IMR-90 (cell line): ENCODE measurements around the gene VSTM5. TPM values are rescaled to one million over a fixed set of nuclear protein-coding genes. Genes with fewer than 3 reads are reported as not detected.

ENCODE experiments used
- ATAC-seq: fragments of 200-7000 bp; cut with Tn5 transposase; 2 replicates; pipeline ENCODE4 v1.9.1; 2020; ENCODE audit warnings: low read depth, mild to moderate bottlenecking, moderate library complexity
- BruUV-seq: library from RNA; stranded (reverse); fragments of 400-500 nt; replicated peaks from 2 replicates; lab custom pipeline; 2021; lab: Mats Ljungman, UMichigan
- CTCF ChIA-PET: fragments of 300-600 bp; formaldehyde crosslinking; extraction: SDS; loops from one replicate; lab custom pipeline; 2021; ENCODE audit warnings: antibody characterized with exemption; lab: Yijun Ruan, JAX
- POLR2A ChIA-PET: fragments of 300-600 bp; sonication (Branson Sonifier 250); formaldehyde crosslinking; loops from one replicate; lab custom pipeline; 2022; ENCODE audit warnings: antibody characterized with exemption; ENCODE audit not compliant: unreplicated experiment; lab: Charles Lee
- DNase-seq: peaks from one replicate; pipeline ENCODE4 v3.0.0; 2013
- H2AFZ ChIP-seq: replicated peaks from 2 replicates; pipeline ENCODE3; 2013; ENCODE audit warnings: low read length, mild to moderate bottlenecking; ENCODE audit not compliant: poor library complexity
- H2AK5ac ChIP-seq: 2 replicates; pipeline ENCODE4 v1.6.1; 2013; ENCODE audit warnings: low read depth, low read length, inconsistent platforms
- H2AK9ac ChIP-seq: replicated peaks from 2 replicates; pipeline ENCODE3; 2013; ENCODE audit warnings: mild to moderate bottlenecking, low read depth, low read length, moderate library complexity; ENCODE audit not compliant: poor library complexity
- H2BK120ac ChIP-seq: 2 replicates; pipeline ENCODE4 v1.6.1; 2013; ENCODE audit warnings: low read depth, low read length, inconsistent platforms
- H2BK15ac ChIP-seq: 3 replicates; pipeline ENCODE4 v1.6.1; 2013; ENCODE audit warnings: low read depth, low read length, inconsistent platforms
- H2BK20ac ChIP-seq: 2 replicates; pipeline ENCODE4 v1.6.1; 2013; ENCODE audit warnings: low read depth, mild to moderate bottlenecking, inconsistent platforms, low read length, moderate library complexity
- H2BK5ac ChIP-seq: 2 replicates; pipeline ENCODE4 v1.6.1; 2013; ENCODE audit warnings: mild to moderate bottlenecking, low read depth, low read length, inconsistent platforms; ENCODE audit not compliant: poor library complexity, severe bottlenecking
- H3K14ac ChIP-seq: replicated peaks from 2 replicates; pipeline ENCODE4 v1.6.1; 2013; ENCODE audit warnings: low read depth, low read length, inconsistent platforms
- H3K18ac ChIP-seq: 2 replicates; pipeline ENCODE4 v1.6.1; 2013; ENCODE audit warnings: low read depth, low read length, control low read depth
- H3K23ac ChIP-seq: 2 replicates; pipeline ENCODE4 v1.6.1; 2013; ENCODE audit warnings: low read depth, low read length, inconsistent platforms
- H3K27ac ChIP-seq: 2 replicates; pipeline ENCODE4 v1.5.1; 2013; ENCODE audit warnings: mild to moderate bottlenecking, control low read depth, low read length; ENCODE audit not compliant: insufficient read depth
- H3K27me3 ChIP-seq: 2 replicates; pipeline ENCODE4 v1.6.1; 2013; ENCODE audit warnings: low read length; ENCODE audit not compliant: control insufficient read depth, insufficient read depth
- H3K36me3 ChIP-seq: 2 replicates; pipeline ENCODE4 v1.6.1; 2013; ENCODE audit warnings: low read length, mixed read lengths; ENCODE audit not compliant: control insufficient read depth, insufficient read depth
- H3K4ac ChIP-seq: 2 replicates; pipeline ENCODE4 v1.6.1; 2013; ENCODE audit warnings: low read depth, low read length, inconsistent platforms
- H3K4me1 ChIP-seq: 2 replicates; pipeline ENCODE4 v1.6.1; 2013; ENCODE audit warnings: low read length, mixed read lengths; ENCODE audit not compliant: control insufficient read depth, insufficient read depth
- H3K4me2 ChIP-seq: 2 replicates; pipeline ENCODE4 v1.6.1; 2013; ENCODE audit warnings: low read depth, mild to moderate bottlenecking, control low read depth, low read length, moderate library complexity
- H3K4me3 ChIP-seq: 2 replicates; pipeline ENCODE4 v1.5.1; 2013; ENCODE audit warnings: low read depth, mild to moderate bottlenecking, control low read depth, low read length, moderate library complexity; ENCODE audit not compliant: insufficient read depth
- H3K56ac ChIP-seq: 2 replicates; pipeline ENCODE4 v1.6.1; 2013; ENCODE audit warnings: low read length, inconsistent platforms; ENCODE audit not compliant: insufficient read depth; ENCODE audit errors: extremely low read depth
- H3K79me1 ChIP-seq, 2 experiments: 2 replicates each; pipeline ENCODE4 v1.6.1; 2013; ENCODE audit warnings: low read length in 2 of 2, inconsistent platforms in 1 of 2, low read depth in 1 of 2
- H3K9ac ChIP-seq: 2 replicates; pipeline ENCODE4 v1.6.1; 2013; ENCODE audit warnings: low read depth, low read length, control low read depth
- H3K9me1 ChIP-seq: 2 replicates; pipeline ENCODE4 v1.6.1; 2013; ENCODE audit warnings: low read length, inconsistent platforms; ENCODE audit not compliant: insufficient read depth
- H3K9me3 ChIP-seq: 2 replicates; pipeline ENCODE4 v1.6.1; 2013; ENCODE audit warnings: low read length; ENCODE audit not compliant: control insufficient read depth, insufficient read depth
- H4K20me1 ChIP-seq: 2 replicates; pipeline ENCODE4 v1.6.1; 2013; ENCODE audit warnings: low read length, inconsistent platforms; ENCODE audit not compliant: insufficient read depth
- H4K5ac ChIP-seq: 2 replicates; pipeline ENCODE4 v1.6.1; 2013; ENCODE audit warnings: mild to moderate bottlenecking, low read depth, low read length, control low read depth
- H4K8ac ChIP-seq, 2 experiments: 2 replicates each; pipeline ENCODE4 v1.6.1; 2013; ENCODE audit warnings: low read depth in 2 of 2, low read length in 2 of 2, control low read depth in 1 of 2, inconsistent platforms in 1 of 2
- H4K91ac ChIP-seq: 2 replicates; pipeline ENCODE4 v1.6.1; 2013; ENCODE audit warnings: low read depth, low read length, inconsistent platforms; ENCODE audit not compliant: insufficient read depth
- MAFK ChIP-seq: IDR thresholded peaks from 2 replicates; pipeline ENCODE4 v1.6.1; 2012; ENCODE audit warnings: low read depth, low read length, improper control_type of control experiment
- whole genome bisulfite sequencing, 2 experiments: methylation state at CpG; one replicate each; pipeline versions ENCODE4 v1.1.5 to v1.1.7; 2013; ENCODE audit warnings: missing lambda C conversion rate in 2 of 2; ENCODE audit not compliant: insufficient read length in 1 of 2; ENCODE audit errors: extremely low coverage in 2 of 2; 5-methylcytosine and 5-hydroxymethylcytosine counted together
- dilution Hi-C: fragments of 300-500 bp; cut with HindIII; formaldehyde crosslinking; loops from one replicate; pipeline ENCODE4 v1.14.3; 2018; ENCODE audit warnings: low sequenced_read_pairs; ENCODE audit not compliant: unreplicated experiment
- in situ Hi-C: fragments of 300-500 bp; cut with MboI; formaldehyde crosslinking; loops from 3 replicates; pipeline ENCODE4 v1.14.3; 2019; ENCODE audit warnings: low sequenced_read_pairs, inconsistent platforms, mixed read lengths
- intact Hi-C: fragments of 100-400 bp; cut with micrococcal nuclease; formaldehyde crosslinking; loops from 2 replicates; pipeline ENCODE4 v1.10.0; 2022
- polyA plus RNA-seq, 3 experiments: library from polyadenylated mRNA; depleted of rRNA; stranded (reverse); fragments of >200 nt; gene quantifications; 2 replicates each; pipeline ENCODE4 v1.2.3, GENCODE V29; 2012; ENCODE audit warnings: low replicate concordance in 1 of 3
- total RNA-seq: library from RNA; depleted of rRNA; stranded (reverse); fragments of >200 nt; gene quantifications from 2 replicates; pipeline ENCODE4 v1.2.3, GENCODE V29; 2012

Gene VSTM5
- total and polyA plus RNA-seq, 2 of the 4 experiments (the other 2 are of a cell fraction) = 0.36 to 0.43 TPM

GRCh38 chr11:93849751-93850593 is 446 bp downstream of the VSTM5 start:
- peak overlapping the region; percentile 55; the same call in 1 of the 2 replicates for H3K4me2 ChIP-seq
- H3K9ac ChIP-seq = peak overlapping the region; percentile 40

More at GRCh38 chr11:93849751-93850593, 446 bp downstream of the VSTM5 start:
- intact Hi-C loops (no loop called here), in situ Hi-C loops (no loop called here), dilution Hi-C loops (no loop called here)
- Histone ChIP-seq H3K56ac (no peak overlapping the region), H4K5ac (peak overlapping the region; percentile 34; the same call in 1 of the 2 replicates), H4K20me1 (no peaks in the 10 kb centered on the region), H3K9me1 (peaks cover 7% of the 10 kb centered on the region; the same call in 1 of the 2 replicates), H2BK20ac (no peak overlapping the region), H4K91ac (peak overlapping the region; percentile 32; the same call in 1 of the 2 replicates), H3K9me3 (no peaks in the 10 kb centered on the region), H2BK120ac (peak overlapping the region; percentile 42; the same call in 1 of the 2 replicates), H2AK5ac (no peak overlapping the region), H3K4me3 (peak overlapping the region; percentile 10; the same call in 1 of the 2 replicates), H2BK15ac (no peak overlapping the region), H3K14ac (no peak overlapping the region), H3K18ac (no peak overlapping the region), H3K4me1 (peaks cover 11% of the 10 kb centered on the region), H3K36me3 (no peaks in the 10 kb centered on the region), H3K27me3 (peaks cover 5% of the 10 kb centered on the region), H4K8ac (peak overlapping the region; percentile 41 to 96; a peak in 3 of 4 replicates), H3K4ac (no peak overlapping the region; the same call in 1 of the 2 replicates), H2BK5ac (no peak overlapping the region), H3K79me1 (no peaks in the 10 kb centered on the region), H2AFZ (peak overlapping the region; percentile 86), H3K23ac (no peak overlapping the region), H2AK9ac (peak overlapping the region; percentile 62), H3K27ac (no peak overlapping the region)
- ATAC-seq = peak; percentile 59
- BruUV-seq = no TSS peak
- DNase-seq = no peak
- CTCF ChIA-PET = interaction anchor here (0.7 kb wide), 1 partner anchor 9 kb away, joined by 4 read pairs; no protein-coding TSS in a partner anchor
- 22% methylated on average over 17 of the region's 67 CpGs; no CpG with 5 or more reads in 1 of the 2 experiments for WGBS, 2 experiments
- no peak for TF ChIP-seq MAFK
- POLR2A ChIA-PET = interaction anchor here (0.6 kb wide), 1 partner anchor 11 kb away, joined by 6 read pairs; no protein-coding TSS in a partner anchor
